Fibroblast of lung (primary cell): ENCODE data around the gene TMEM9.

Experiments
- CTCF ChIP-seq, 2 donors: IDR thresholded peaks in 1 of 2; conservative IDR thresholded peaks in 1 of 2; 1 replicate in 1 of 2; 2 replicates in 1 of 2; pipeline ENCODE4 v1.5.1; 2011 to 2012; ENCODE audit warnings: low read length in 2 of 2, control low read depth in 1 of 2, inconsistent platforms in 1 of 2, low read depth in 1 of 2, mild to moderate bottlenecking in 1 of 2
- EZH2 ChIP-seq: IDR thresholded peaks from 2 replicates; pipeline ENCODE4 v1.5.1; 2012; ENCODE audit warnings: low read length, control low read depth, mild to moderate bottlenecking; ENCODE audit errors: missing control alignments

GRCh38 chr1:201142849-201143725 lies 11.2 kb downstream of the TMEM9 start:
- no peak for TF ChIP-seq CTCF (conservative IDR thresholded peaks at IDR 0.05 in 1 of 2, IDR thresholded peaks at IDR 0.05 in 1 of 2; ENCODE audit: low read depth in 1 of 2, low read length in 2 of 2)
- TF ChIP-seq EZH2, result no peak
